ENCODE measurements around the gene AMHR2.
"Not testable (repeated sequence)": the region's sequence is repeated elsewhere in the genome, so short reads cannot be mapped to it uniquely, and the experiment has no call there.

Gene AMHR2

GRCh38 chr12:53415752-53416389 is 7.8 kb upstream of the AMHR2 start:
- not testable (repeated sequence) for DNase-seq

GRCh38 chr12:53417291-53417816 is 6.3 kb upstream of the AMHR2 start:
- DNase-seq: not testable (repeated sequence)

- DNase-seq: no peak
Measured at GRCh38 chr12:53418221-53418620, 5.4 kb upstream of the AMHR2 start.

GRCh38 chr12:53419756-53420155 is 3.9 kb upstream of the AMHR2 start:
- no peak for DNase-seq

- not testable (repeated sequence) for DNase-seq
Measured at GRCh38 chr12:53422247-53422646, 1.4 kb upstream of the AMHR2 start.

GRCh38 chr12:53424626-53425514 is 1.2 kb downstream of the AMHR2 start:
- no peak for DNase-seq

GRCh38 chr12:53425515-53426150 is 2.0 kb downstream of the AMHR2 start:
- DNase-seq: no peak

- DNase-seq: peak; percentile 55
Measured at GRCh38 chr12:53427905-53428594, 4.4 kb downstream of the AMHR2 start.

- DNase-seq: no peak
Measured at GRCh38 chr12:53428741-53429140, 5.1 kb downstream of the AMHR2 start.

GRCh38 chr12:53430116-53430515 is 6.5 kb downstream of the AMHR2 start:
- no peak for DNase-seq

- no peak for DNase-seq
Measured at GRCh38 chr12:53431187-53431586, 7.5 kb downstream of the AMHR2 start.

GRCh38 chr12:53435326-53435725 is 11.7 kb downstream of the AMHR2 start:
- DNase-seq: not testable (repeated sequence)

- not testable (repeated sequence) for DNase-seq
Measured at GRCh38 chr12:53439582-53439981, 15.9 kb downstream of the AMHR2 start.

- peak; percentile 99 for DNase-seq
Measured at GRCh38 chr12:53441040-53441833, 17.6 kb downstream of the AMHR2 start, which contains the start of gene PRR13. PRR13 (plus strand) TSS chr12:53441734; CDS start chr12:53442715, 981 bp downstream.

GRCh38 chr12:53443955-53444354 is 20.3 kb downstream of the AMHR2 start:
- DNase-seq: no peak

- DNase-seq: not testable (repeated sequence)
Measured at GRCh38 chr12:53444593-53445325, 21.1 kb downstream of the AMHR2 start.

- no peak for DNase-seq
Measured at GRCh38 chr12:53450936-53451335, 27.3 kb downstream of the AMHR2 start.

GRCh38 chr12:53451661-53452158 is 28.1 kb downstream of the AMHR2 start, which contains the start of gene PCBP2:
PCBP2 (plus strand) TSS chr12:53452102; CDS start chr12:53454801, 2,699 bp downstream.
- peak; percentile 97 for DNase-seq

- DNase-seq: peak; percentile 80
Measured at GRCh38 chr12:53452159-53453077, 28.8 kb downstream of the AMHR2 start.

All from stimulated activated CD8-positive, alpha-beta memory T cell treated with anti-CD3 and anti-CD28 coated beads, Interleukin-4, amount 100 ng/mL, for 48 hours (primary cell).